Stimulated activated CD8-positive, alpha-beta memory T cell treated with anti-CD3 and anti-CD28 coated beads, Interleukin-15, amount 100 ng/mL, for 24 hours (primary cell): ENCODE data around the gene IFNL2.
"Not testable (repeated sequence)": the region's sequence is repeated elsewhere in the genome, so short reads cannot be mapped to it uniquely, and the experiment has no call there.

Source experiments
- DNase-seq: peaks from one replicate; pipeline ENCODE4 v3.0.0-alpha.2; 2020; ENCODE audit warnings: low read depth

Gene IFNL2

DNA sequence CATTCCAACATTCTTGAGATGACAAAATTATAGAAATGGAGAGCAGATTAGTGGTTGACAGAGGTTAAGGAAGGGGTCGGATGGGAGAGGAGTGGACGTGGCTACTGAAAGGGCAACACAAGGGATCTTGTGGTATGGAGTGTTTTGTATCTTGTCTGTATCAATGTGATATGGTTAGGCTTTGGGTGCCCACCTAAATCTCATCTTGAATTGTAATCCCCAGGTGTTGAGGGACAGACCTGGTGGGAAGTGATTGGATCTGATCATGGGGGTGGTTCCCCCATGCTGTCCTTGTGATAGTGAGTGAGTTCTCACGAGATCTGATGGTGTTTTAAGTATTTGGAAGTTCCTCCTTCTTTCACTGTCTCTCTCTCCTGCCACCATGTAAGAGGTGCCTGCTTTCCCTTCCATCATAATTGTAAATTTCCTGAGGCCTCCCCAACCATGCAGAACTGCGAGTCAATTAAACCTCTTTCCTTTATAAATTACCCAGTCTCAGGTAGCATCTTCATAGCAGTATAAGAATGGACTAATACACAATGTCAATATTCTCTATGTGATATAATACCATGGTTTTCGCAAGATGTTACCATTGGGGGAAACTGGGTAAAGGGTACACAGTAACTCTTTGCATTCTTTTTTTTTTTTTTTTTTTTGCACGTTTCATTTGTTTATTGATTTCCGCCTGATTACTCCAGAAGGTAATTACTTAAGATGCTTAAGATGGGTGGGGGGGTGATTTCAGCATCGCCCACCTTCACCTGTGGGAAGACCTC is 14.6 kb upstream of the IFNL2 start:
- DNase-seq, result no peak

DNA sequence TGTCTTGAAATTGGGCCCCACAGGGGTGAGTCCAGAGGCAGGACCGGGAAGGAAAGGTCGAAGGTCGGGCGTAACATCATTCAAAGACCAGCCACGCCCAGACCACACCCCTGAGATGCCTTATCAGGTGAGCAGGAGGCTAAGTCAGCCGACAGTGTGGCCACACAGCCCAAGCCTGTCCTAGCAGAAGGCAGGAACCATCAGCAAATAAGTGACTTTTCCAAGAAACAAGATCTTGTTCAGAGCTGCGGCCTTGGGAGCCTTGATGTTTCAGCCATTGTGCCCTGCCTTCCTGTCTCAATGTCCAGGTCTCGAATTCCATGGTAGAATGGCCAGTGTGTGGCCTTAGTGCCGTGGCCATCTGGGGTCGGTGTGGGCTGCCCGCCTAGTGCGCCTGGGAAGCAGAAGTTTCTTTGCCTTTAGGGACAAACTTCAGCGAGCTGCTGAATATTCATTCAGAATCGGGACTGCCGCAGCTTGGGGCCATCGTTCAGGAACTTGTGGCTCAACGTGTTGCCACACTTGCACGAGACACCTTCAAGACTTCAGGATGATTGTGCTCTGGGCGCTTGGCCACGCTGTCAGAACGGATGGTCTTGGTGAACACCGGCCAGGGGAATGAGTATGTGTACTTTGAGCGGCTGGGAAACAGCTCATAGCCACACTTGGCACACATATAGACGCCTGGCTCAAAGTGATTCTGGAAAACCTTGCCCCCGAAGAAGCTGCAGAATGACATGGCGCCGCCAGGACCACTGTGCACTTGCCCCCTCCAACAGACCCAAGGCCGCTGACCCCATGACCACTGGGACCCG is 13.5 kb upstream of the IFNL2 start:
- no peak for DNase-seq

DNA sequence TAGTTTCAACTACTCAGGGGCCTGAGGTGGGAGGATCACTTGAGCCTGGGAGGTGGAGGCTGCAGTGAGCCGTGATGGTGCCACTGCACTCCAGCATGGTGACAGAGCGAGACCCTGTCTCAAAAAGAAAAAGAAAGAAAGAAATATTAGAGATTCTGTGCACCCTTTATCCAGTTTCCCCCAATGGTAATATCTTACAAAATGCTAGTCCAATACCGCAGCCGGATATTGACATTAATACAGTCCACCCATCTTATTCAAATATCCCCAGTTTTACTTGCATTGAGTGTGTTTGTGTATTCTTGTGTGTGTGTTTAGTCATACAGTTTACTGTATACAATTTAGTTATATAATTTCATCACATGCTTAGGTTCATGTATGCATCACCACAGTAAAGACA is 11.0 kb upstream of the IFNL2 start:
- DNase-seq, result no peak

DNA sequence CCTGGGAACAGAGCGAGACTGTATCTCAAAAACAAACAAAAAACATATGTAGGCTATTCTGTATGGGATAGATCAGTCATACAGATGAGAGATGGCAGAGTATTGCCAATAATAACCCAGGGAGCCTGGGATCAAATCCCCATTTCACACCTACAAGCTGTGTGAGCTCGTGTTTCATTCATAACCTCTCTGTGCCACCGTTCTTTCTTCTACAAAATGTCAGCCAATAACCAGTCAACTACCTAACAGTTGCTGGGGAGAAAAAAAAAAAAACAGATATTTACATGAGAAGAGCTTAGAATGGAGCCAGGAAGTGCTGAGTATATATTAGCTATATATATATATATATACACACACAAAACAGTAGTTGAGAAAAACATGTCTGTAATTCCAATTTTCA is 6.5 kb upstream of the IFNL2 start:
- DNase-seq, result no peak

DNA sequence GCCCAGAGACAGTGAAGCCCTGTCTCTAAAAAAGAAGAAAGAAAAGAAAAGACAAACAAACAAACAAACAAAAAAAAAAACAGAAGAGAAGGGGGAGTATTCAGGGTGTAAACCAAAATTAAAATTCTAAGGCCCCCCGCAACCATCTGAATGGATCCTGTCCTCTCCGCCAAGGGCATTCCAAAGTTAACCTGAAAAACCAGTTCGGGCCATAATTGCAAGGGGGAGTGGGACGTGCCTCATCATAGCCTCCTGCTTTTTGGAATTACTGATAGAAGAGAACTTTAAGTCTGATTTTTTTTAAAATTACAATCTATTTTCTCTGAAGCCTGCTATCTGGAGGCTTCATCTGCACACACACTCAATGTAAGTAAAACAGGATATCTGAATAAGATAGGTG is 5.7 kb upstream of the IFNL2 start:
- no peak for DNase-seq

DNA sequence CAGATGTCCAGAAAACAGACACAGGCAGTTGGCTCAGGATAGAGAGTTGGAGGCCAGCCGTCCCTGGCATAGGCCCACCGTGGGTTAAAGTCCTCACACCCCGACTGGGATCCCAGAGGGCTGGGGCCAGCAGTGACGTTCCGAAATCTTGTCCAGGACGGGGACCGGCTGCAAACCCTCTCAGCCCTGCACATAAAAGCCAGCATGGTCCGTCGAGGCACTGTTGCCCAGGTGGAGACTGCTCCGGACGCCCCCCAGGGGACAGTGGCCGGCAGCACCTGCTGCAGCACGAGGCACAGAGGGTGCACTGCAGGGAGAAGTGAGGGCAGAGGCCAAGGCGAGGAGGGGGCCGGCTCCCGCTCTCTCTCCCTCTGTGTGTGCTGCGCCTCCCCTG is 4.3 kb upstream of the IFNL2 start:
- DNase-seq, result no peak

DNA sequence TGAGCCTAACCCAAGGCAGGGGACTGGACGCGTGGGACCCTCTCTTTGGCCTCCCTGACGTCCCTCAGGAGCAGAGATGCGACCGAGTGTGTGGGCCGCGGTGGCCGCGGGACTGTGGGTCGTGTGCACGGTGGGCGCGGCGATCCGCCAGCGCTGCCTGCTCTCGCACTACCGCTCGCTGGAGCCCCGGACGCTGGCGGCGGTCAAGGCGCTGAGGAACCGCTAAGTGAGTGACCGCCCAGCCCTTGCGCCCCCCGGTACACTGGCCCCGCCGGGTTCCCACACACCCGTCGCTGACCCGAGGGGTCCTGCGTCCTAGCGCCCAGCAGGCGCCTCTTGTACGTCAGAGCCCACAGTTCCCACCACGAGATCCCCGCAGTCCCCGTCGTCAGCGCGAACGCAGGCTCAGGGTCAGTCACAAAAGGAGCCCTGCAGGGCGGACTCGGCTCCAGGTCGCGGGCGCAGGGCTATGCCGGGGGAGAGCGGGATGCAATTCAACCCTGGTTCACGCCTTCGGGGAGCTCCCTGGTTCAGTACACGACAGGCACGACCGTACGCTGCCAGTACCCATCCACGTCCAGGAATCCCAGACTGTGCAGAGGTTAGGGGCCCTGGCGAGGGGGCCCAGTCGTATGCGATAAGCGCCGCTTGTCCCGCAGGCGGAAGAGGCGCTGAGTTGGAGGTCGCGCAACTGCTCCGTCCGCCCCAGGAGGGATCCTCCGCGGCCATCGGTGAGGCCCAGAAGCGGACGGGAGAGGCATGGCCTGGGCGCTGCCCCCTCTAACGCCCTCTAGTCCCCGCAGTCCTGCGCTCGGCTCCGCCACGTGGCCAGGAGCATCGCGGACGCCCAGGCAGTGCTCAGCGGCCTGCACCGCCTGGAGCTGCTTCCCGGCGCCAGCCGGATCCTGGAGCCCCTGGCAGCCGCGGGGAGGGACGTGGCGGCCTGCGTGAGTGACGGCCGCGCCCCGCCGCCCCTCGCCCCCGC is 3.6 kb upstream of the IFNL2 start:
- DNase-seq, result no peak

DNA sequence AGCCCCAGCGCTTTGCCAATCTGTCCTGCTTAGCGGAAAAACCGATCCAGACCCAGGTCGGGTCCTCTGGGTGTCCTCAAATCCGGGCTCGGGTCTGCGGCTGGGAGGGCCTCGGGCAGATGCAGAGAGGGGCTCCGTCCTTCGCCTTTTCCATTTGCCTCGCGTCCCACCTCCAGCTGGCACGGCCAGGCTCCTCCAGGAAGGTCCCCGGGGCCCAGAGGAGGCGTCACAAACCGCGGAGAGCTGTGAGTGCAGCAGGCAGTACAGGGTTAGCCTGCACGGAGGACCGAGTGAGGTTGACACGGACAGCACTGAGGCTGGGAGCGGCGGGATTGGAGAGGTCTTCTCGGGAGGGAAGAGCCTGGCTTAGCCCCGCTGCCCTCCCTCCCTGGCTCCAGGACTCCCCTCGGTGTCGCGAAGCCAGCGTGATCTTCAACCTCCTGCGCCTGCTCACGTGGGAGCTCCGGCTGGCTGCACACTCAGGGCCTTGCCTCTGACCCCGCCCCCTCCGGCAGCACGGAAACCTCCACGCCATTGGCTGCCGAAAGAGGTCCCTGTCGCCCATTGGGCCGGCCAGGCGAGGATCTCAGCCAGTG is 2.8 kb upstream of the IFNL2 start:
- no peak for DNase-seq

DNA sequence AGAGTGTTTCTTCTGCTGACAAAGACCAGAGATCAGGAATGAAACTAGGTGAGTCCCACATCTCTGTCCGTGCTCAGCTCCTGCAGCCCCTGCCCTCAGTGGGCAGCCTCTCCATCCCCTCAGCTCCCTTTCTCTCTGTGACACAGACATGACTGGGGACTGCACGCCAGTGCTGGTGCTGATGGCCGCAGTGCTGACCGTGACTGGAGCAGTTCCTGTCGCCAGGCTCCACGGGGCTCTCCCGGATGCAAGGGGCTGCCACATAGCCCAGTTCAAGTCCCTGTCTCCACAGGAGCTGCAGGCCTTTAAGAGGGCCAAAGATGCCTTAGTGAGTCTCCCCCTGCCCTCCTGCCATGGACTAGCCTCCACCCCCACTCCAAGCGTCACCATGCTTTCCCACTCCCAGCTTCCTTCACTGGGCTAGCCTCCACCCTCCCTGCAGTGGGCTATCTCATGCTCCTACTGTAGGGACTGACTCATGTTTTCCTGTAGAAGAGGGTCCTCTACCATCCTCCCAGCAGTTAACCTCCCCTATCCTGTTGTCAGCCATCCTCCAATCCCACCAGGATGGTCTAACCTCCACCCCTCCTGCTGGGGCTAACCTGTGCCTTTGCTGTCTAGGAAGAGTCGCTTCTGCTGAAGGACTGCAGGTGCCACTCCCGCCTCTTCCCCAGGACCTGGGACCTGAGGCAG is 481 bp downstream of the IFNL2 start:
- DNase-seq, result not testable (repeated sequence)

DNA sequence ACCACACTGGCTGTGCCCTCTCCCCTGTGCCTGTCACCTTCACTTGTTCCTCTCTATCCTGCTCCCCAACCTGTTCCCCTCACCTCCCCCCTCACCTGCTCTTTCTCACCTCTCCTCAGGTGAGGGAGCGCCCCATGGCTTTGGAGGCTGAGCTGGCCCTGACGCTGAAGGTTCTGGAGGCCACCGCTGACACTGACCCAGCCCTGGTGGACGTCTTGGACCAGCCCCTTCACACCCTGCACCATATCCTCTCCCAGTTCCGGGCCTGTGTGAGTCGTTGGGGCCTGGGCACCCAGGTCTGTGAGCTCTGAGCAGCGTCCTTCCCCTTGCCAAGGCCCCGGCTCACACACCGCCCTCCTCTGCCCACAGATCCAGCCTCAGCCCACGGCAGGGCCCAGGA is 1.2 kb downstream of the IFNL2 start:
- not testable (repeated sequence) for DNase-seq

DNA sequence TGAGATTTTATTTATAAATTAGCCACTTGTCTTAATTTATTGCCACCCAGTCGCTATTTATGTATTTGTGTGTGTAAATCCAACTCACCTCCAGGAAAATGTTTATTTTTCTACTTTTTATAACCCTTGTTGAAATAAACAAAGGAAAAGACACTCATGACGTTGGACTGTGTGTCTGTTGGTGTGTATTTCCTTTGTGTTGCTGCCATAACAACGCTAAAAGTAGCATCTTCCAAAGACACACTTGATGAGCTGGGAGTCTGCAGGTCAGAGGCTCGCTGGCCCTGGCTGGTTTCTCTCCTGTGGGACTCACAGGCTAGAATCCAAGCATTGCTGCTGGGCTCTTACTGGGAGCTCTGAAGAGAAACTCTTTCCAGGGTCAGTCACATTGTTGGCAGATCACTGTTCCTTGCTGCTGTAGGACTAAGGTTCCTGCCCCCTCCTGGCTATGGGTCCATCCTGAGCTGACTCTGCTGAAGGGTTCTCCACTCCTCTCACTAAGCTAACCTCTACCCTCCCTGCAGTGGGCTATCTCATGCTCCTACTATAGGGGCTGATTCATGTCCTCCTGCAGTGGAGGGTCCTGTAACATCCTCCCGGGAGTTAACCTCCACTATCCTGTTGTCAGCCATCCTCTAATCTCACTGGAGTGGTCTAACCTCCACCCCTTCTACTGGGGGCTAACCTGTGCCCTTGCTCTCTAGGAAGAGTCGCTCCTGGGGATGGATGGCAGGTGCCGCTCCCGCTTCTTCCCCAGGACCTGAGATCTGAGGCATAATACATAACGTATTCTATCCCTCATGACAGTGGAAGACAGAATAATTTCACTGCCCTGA is 2.1 kb downstream of the IFNL2 start:
- DNase-seq, result no peak

DNA sequence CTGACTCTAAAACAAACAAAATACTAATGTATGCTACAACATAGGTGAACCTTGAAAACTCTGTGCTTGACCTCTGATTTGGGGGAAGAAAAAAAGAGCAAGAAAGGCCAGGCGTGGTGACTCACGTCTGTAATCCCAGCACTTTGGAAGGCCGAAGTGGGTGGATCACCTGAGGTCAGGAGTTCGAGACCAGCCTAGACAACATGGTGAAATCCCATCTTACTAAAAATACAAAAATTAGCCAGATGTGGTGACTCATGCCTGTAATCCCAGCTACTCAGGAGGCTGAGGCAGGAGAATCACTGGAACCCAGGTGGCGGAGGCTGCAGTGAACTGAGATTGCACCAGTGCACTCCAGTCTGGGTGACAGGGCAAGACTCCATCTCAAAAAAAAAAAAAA is 5.7 kb downstream of the IFNL2 start:
- DNase-seq, result not testable (repeated sequence)

DNA sequence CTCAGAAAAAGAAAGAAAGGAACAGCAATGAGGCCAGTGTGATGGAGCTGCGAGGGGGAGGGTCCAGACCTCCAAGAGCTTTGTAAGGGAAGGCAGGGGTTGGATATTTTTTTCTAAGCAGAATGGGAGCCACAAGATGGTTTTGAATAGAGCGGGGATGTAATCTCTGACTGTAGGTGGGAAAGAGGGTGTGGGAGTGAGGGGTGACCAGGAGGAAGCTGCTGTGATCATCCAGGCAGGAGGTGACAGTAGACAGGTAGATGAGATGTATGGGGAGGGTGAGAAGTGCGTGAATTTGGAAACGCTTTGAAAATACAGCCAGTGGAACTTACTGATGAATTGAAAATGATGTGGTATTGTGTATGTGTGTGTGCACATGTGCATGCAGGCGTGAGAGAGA is 7.4 kb downstream of the IFNL2 start:
- DNase-seq, result no peak

DNA sequence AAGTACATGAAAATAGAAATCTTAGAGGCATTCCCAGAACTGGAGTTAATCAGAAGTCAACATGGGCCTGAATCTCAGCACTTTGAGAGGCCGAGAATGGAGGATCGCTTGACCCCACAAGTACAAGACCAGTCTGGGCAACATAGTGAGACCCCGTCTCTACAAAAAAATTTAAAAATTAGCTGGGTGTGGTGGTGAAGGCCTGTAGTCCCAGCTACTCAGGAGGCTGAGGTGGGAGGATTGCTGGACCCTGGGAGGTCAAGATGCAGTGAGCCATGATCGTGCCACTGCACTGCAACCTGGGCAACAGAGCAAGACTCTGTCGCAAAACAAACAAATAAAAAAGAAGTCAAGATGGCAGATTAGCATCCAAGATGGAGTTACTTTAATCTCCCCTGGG is 8.5 kb downstream of the IFNL2 start:
- no peak for DNase-seq

DNA sequence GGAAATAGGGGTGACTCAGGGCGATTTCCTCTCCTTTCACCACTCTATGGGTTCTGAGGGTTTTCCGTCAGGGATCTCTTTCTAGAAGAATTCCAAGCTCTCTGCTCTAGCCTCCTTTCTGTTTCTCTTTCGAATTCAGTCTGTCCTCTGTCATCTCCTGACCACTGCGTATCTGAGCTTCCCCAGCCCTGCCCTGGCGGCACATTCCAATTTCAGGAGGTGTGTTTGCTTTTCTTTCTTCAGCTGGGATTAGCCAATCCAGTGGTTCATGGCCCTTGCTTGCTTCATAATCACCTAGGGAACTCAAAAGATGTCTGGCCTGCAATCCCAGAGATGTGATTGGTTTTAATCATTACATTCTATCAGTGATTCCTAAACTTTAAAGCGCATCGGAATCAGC is 9.4 kb downstream of the IFNL2 start:
- DNase-seq, result no peak

DNA sequence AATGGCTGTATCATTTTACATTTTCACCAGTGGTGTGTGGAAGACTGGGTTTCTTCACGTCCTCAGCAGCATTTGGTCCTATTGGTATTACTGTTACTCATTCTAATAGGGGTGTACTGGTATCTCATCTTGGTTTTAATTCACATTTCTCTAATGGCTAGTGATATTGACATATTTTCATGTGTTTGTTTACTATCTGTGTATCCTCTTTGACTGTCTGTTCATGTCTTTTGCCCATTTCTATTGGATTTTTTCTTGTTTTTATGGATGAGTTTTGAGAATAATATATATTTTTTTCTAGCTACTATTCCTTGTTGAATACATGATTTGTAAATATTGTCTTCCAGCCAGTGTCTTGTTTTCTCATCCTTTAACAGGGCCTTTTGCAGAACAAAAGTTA is 13.8 kb downstream of the IFNL2 start:
- DNase-seq, result no peak

DNA sequence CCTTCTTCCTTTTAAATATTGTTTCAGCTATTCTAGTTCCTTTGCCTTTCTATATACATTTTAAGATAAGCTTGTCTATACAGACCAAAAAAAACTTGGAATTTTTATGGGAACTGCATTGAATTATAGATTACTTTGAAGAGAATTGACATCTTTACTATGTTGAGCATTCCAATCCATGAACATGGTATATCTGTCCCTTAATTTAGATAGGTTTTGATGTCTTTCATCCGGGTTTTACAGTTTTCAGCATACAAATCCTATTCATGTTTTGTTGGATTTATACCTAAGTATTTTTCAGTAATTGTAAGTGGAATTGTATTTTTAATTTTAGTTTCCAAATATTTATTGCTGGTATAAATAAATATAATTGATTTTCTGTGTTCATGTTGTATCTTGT is 15.8 kb downstream of the IFNL2 start:
- DNase-seq, result no peak

DNA sequence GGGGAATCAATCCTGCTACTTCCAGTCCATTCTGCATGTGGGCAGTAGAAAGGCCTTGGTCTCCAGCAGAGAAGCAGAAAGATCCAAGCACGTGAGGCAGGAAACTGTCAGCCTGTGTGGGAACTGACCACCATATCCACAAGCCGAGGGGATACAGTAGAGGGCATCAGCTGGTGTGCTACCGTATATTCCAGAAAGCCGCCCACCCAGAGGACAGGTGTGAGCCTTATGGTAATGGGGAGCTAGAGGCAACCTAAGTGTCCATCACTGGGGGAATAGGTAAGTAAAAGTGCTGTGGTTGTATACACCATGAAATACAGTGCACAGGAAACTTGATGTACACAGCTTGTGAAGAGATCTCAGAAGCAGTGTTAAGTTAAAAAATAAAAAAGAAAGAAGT is 25.2 kb downstream of the IFNL2 start:
- DNase-seq, result no peak

DNA sequence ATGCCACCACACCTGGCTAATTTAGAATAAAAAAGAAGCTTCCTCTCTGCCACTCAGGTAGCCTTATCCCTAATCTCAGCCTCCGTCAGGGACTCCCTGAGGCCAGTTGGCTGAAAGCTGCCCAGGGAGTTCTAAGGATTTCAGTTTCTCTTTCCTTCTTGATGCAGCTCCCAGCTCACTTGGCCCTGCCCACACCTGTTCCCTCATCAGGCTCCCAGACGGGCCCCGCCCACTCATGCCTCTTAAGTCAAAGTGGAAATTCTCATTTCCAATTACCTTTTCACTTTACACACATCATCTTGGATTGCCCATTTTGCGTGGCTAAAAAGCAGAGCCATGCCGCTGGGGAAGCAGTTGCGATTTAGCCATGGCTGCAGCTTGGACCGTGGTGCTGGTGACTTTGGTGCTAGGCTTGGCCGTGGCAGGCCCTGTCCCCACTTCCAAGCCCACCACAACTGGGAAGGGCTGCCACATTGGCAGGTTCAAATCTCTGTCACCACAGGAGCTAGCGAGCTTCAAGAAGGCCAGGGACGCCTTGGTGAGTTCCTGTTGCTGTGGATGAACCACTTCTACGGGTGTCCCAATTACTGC is 28.0 kb downstream of the IFNL2 start, which contains the start of gene IFNL1:
IFNL1 (plus strand) TSS at position 353 of the 591 bp plus-strand sequence; CDS start at position 368, 15 bp downstream.
- DNase-seq, result no peak

DNA sequence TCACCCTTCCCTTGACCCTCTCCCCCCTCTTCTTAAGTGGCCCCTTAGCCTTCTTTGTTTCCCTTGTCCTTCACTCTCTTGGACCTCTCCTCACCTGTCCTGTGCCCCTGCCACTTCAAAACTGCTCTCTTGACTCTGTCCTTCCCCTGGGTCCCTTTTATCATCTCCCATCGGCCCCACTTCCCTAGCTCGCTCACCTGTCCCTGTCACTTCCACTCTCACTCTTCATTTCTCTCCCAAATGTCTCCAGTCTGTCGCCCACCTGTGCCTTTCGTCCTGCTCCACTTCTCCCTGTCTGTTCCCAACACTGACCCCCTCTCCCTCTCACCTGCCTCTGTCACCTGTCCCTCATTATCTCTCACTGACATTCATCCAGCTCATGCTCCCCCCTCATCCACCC is 28.7 kb downstream of the IFNL2 start:
- no peak for DNase-seq
